Stimulated activated CD4-positive, alpha-beta T cell treated with anti-CD3 and anti-CD28 coated beads, TNF-alpha, amount 100 ng/mL, for 1 hour (primary cell): ENCODE data around the gene GCFC2.
"Not testable (repeated sequence)": the region's sequence is repeated elsewhere in the genome, so short reads cannot be mapped to it uniquely, and the experiment has no call there.

Source experiments
- DNase-seq, 3 donors: peaks; one replicate each; pipeline ENCODE4 v3.0.0-alpha.2; 2020; ENCODE audit warnings: low read depth in 3 of 3, low spot score in 1 of 3

GCFC2 gene

GRCh38 chr2:75710577-75711253 lies at the start of gene GCFC2:
TSS of gene GCFC2 (minus strand) at chr2:75710915. CDS start at chr2:75710855, 60 bp downstream.
- DNase-seq = peak; percentile 47 to 76 (median 71)

DNA sequence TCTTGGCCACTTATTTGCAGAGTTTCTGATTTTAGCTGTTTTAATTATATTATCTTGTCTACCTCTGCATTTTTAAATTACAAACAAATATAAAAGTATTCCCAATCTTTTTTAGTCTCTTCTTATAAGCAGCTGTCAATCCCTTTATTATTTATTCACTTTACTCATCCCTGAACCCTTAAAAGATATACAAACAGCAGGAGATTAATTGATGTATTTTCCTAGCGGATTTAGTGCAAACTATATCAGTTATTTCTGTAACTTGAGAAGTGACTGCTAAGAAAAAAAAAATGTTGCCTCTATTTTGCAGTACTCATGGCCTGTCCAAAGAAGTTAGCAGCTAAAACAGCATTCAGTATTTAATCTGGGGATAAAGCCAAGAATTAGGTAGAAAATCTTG lies 42.1 kb upstream of the GCFC2 start:
- no peak for DNase-seq

DNA sequence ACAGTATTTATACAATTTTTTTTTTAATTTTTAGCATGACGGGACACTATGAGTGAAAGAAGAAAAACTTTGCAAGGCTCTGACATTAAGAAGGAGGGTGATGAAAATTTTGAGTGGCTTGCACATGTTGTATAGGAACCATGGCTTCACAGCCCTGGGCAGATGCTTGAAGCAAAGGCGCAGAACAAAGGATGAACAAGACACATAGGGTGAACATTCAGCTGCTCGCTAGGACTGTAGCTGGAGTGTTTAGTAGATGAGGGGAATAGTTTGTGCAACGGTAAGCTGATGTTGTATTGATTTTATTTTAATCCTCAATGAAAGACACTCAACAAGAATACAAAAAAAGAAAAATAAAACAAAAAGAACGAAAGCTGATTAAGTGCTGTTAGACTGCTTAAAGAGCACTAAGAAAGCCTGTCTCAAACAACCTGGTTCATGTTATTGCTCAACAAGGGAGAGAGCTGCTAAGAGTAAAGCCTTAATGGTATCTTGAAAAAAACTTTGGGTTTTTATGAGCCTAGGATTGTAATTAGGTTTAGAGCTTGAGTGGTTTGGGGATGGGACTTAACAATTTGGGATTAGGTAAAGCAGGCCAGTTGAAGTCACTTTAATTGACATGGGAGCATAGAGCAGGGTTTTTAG lies 41.2 kb upstream of the GCFC2 start:
- no peak for DNase-seq

DNA sequence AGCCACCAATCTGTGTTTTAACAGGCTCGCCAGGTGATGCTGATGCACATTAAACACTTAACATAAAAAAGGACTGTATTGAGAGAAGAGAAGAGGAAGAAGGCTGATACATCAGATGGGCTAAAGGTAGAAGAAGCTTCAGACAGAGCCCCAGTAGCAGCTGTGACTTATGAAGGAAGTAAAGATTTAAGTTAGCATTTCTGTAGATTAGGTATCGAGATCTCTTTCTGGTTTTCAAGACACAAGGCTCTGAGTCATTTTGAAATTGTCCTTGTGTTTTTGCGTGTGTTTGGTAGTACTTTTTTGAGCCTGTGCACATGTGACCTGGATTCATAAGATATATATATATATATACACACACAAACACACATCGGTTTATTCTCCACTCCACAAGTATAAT lies 40.6 kb upstream of the GCFC2 start:
- no peak for DNase-seq

DNA sequence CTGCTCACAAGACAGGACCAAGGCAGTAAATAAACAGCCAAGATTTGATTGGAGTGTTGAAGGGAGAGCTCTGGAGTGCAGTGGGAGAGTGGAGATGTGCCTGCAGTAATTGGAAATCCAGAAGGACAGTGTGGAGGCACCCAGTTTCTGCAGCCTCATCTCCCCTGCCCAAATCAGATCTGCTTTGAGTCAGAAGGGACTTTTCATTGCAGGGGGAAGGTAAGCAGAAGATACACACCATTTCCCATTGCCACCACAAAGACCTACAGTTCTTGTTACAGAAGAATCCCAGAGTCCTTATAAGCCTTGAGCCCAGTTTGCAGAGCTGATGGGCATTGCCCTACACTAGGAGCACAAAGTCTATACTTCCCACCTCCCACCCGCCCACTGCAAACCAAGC lies 27.2 kb upstream of the GCFC2 start:
- no peak for DNase-seq

GRCh38 chr2:75736276-75736675 lies 25.6 kb upstream of the GCFC2 start:
- DNase-seq = no peak

DNA sequence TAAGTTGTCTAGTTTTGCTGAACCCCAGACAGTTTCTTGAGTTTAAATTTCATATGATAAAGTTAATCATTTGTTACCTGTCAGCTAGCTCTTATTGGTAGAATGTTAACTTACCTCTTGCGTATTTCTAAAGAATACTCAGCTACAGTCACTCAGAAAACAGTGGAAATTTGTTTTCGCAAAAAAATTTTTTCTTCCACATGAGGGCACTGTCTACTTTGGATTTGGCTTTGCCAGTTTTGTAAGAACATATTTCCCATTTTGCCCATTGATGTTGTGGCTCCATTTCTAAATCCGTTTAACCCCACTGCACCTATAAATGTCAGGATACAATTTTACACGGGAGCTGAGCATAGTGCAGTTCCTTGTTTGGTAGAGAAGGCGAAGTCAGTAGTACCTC lies 19.1 kb upstream of the GCFC2 start:
- DNase-seq = no peak

DNA sequence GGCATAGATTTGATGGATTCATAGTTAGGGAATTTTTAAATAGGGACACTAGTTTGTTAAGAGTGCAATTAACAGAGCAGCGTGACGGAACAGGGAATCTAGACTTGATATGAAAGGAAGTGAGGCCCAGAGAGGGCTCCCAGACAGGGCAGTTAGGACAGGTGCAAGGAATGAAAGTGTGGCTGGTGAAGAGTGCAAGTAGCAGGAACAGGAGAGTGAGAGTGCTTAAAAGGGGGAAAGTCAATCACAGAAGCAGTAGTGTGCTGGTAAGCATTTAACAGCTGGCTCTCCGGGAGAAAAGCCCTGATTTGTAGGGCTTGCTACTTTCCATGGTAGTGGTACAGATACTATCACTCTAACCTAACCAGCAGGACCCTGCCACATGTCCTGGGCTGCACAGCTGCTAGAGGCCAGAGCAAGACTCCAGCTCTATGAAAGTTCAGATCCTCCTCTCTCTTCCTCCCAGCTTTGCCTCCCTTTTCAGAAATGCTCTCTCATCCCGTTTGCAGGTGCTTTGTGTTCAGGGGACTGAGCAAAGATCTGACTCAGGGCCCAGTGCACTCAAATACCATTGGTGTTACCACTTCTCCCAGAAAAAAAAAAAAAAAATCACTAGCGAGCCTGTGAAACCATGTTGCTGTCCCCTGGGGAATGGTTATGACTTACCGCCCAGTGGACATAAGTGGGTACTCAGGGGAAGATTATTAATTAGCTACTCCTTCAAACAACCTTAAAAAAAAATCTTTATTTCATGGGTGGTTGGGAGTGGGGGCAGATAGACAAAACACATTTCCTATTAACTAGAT lies 18.1 kb upstream of the GCFC2 start:
- no peak for DNase-seq

- no peak for DNase-seq
These were observed 12.0 kb upstream of the GCFC2 start for GRCh38 chr2:75722687-75723086.

GRCh38 chr2:75720525-75720924 lies 9.8 kb upstream of the GCFC2 start:
- no peak for DNase-seq

DNA sequence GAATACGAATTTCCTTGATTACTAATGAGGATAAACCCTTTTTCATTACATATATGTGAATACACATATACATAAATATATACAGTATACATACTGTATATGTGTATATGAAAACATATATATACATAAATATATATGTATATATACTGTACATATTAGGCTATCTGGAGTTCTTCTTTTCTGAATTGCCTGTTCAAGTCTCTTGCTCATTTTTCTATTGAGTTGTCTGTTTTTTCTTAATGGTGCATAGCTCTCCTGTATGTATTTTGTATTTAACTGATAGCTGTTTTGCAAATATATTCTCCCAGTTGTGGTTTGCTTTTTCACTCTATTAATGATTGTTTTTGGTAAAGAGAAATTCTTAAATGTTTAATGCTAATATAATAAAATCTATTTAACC lies 8.9 kb upstream of the GCFC2 start:
- DNase-seq = no peak

GRCh38 chr2:75716406-75716805 lies 5.7 kb upstream of the GCFC2 start:
- DNase-seq = no peak

- DNase-seq = not testable (repeated sequence)
These were observed 875 bp upstream of the GCFC2 start for GRCh38 chr2:75711590-75711989.

- DNase-seq = no peak
These were observed 517 bp downstream of the GCFC2 start for GRCh38 chr2:75710220-75710576.

- no peak for DNase-seq
These were observed 1.4 kb downstream of the GCFC2 start for GRCh38 chr2:75709297-75709696.

- no peak for DNase-seq
These were observed 2.8 kb downstream of the GCFC2 start for GRCh38 chr2:75707901-75708300.

DNA sequence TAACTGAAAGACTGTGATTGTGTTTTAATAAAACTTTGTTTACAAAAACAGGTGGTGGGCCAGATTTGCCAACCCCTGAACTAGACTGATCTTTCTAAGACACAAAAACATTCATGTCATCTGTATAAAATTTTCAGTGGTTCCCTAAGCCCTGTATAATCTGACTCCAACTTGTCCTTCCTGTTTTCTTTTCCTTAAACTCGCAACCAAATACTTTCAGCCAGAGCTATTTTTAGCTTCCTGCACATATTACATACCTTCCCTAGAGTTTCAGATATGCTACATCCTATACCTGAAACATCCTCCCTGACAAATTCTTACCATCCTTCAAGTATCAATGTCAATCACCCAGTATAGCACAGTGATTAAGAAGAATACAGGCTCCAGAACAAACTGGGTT lies 4.8 kb downstream of the GCFC2 start:
- no peak for DNase-seq

- DNase-seq = no peak
These were observed 7.0 kb downstream of the GCFC2 start for GRCh38 chr2:75703589-75704287.

GRCh38 chr2:75702593-75702992 lies 8.1 kb downstream of the GCFC2 start:
- DNase-seq = no peak

DNA sequence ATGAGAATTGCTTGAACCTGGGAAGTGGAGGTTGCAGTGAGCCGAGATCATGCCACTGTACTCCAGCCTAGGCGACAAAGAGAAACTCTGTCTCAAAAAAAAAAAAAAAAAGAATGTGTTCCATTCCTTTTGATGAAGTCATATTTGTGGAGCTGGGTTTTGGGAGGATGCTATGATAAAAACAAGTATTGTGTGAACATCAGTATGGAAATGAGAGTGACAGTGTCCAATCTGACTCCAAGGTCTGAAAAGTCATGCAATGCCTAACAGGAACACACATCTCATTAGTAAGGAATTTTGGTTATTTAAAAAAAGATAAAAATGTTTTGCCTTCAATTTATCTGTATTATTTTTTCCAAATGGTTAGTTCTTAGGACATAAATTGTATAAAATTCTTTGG lies 11.8 kb downstream of the GCFC2 start:
- no peak for DNase-seq

GRCh38 chr2:75688196-75688595 lies 22.5 kb downstream of the GCFC2 start:
- no peak for DNase-seq

DNA sequence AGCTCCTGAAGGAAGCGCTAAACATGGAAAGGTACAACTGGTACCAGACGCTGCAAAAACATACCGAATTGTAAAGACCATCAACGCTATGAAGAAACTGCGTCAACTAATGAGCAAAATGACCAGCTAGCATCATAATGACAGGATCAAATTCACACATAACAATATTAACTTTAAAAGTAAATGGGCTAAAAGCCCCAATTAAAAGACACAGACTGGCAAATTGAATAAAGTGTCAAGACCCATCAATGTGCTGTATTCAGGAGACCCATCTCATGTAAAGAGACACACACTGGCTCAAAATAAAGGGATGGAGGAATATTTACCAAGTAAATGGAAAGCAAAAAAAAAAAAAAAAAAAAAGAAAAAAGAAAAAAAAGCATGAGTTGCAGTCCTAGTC lies 27.3 kb downstream of the GCFC2 start:
- DNase-seq = not testable (repeated sequence)
